ENCODE data around the gene SHC2.

The SHC2 gene

DNA sequence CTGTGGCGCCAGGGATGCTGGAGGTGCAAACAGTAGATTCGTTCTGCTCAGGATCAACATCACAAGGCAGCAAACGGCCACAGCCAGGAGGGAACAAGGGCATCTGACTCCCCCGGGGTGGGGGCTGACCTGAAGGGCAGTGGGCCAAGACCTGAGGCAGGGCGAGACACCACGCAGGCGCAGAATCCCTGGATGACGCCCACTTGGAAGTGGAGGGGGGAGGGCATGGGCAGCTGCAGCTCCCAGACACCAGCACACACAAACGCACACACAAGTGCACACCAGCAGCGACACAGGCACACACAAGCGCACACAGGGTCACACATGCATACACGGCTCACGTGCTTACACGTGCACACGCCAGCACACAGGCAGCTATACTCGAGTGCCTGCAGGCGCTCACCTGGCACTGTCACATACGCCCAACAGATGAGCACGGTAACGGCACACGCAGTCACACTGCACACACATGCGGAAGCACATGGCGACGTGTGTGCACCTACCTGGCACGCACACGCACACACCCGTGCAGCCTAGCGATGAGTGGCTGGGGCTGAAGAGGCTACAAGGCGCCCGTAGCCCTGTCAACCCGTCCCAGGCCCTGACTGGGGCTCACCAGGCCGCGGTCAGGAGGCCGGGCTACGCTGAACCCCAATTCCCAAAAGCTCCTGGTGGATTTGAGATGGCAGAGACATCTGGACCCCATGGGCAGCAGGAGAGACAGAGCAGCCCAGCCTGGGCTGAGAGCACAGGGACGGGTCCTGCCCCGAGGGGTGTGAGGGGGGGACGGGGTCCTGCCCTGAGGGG lies 57.4 kb downstream of the SHC2 start:
- TF ChIP-seq, protein P1, sequence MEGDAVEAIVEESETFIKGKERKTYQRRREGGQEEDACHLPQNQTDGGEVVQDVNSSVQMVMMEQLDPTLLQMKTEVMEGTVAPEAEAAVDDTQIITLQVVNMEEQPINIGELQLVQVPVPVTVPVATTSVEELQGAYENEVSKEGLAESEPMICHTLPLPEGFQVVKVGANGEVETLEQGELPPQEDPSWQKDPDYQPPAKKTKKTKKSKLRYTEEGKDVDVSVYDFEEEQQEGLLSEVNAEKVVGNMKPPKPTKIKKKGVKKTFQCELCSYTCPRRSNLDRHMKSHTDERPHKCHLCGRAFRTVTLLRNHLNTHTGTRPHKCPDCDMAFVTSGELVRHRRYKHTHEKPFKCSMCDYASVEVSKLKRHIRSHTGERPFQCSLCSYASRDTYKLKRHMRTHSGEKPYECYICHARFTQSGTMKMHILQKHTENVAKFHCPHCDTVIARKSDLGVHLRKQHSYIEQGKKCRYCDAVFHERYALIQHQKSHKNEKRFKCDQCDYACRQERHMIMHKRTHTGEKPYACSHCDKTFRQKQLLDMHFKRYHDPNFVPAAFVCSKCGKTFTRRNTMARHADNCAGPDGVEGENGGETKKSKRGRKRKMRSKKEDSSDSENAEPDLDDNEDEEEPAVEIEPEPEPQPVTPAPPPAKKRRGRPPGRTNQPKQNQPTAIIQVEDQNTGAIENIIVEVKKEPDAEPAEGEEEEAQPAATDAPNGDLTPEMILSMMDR (IDR thresholded peaks at IDR 0.05; ENCODE audit: low read depth, low read length): no peak
- no peak overlapping the region for H3K4me3 ChIP-seq (replicated peaks in 1 of 2; ENCODE audit: low read depth in 2 of 2, low read length in 2 of 2)
- DNase-seq (ENCODE audit: low read depth in 2 of 2): no peak

DNA sequence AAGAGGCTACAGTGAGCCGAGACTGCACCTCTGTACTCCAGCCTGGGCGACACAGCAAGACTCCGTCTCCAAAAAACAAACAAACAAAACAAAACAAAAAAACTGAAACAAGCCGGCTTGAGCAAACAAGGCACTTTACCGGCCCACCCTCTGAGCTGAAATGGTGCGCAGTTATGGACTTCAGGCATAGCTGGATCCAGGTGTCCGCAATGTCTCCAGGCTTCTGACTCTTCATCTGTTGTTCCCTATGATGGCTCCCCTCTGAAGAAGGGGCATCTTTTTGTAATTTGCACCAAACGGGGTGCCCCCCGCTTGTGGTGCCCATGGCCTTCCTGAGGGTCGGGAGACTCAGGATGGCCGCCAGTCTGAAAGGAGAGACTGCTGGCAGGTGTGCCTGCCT lies 58.0 kb downstream of the SHC2 start:
- no peak for DNase-seq (ENCODE audit: low read depth in 2 of 2)
- H3K4me3 ChIP-seq (replicated peaks in 1 of 2; ENCODE audit: low read depth in 2 of 2, low read length in 2 of 2): no peak overlapping the region
- TF ChIP-seq, protein P1 (IDR thresholded peaks at IDR 0.05; ENCODE audit: low read depth, low read length): no peak

DNA sequence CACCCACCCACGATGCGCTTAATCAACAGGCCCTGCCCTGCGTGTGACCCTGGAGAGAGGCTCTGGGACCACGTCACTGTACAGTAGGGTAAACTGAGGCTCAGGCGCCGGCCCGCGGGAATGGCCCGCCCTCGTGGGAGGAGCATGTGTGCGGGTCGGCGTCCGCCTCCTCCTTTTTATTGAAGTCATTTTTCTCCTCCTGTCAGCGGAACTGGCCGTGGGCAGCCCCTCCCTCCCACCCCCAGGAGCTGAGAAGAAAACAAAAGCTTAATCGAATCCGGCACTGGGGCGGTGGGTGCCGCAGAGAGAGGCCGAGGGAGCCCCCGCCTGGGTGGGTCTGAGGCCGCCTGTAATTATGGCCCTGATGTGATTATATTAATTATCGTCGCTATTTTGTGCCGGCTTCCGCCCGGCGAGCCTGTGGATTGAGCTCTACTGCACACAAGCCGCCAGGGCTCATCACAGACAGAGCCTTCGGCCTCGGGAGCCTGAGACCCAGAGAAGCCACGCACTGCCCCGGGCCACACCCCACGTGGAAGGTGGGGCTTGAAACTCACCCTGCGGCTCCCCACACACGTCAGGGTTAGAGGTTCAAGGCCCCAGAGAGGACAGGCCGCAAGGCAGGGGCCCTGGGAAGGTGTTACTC lies 58.8 kb downstream of the SHC2 start:
- no peak for DNase-seq (ENCODE audit: low read depth in 2 of 2)
- TF ChIP-seq, protein P1 (IDR thresholded peaks at IDR 0.05; ENCODE audit: low read depth, low read length): no peak
- no peak overlapping the region for H3K4me3 ChIP-seq (replicated peaks in 1 of 2; ENCODE audit: low read depth in 2 of 2, low read length in 2 of 2)

DNA sequence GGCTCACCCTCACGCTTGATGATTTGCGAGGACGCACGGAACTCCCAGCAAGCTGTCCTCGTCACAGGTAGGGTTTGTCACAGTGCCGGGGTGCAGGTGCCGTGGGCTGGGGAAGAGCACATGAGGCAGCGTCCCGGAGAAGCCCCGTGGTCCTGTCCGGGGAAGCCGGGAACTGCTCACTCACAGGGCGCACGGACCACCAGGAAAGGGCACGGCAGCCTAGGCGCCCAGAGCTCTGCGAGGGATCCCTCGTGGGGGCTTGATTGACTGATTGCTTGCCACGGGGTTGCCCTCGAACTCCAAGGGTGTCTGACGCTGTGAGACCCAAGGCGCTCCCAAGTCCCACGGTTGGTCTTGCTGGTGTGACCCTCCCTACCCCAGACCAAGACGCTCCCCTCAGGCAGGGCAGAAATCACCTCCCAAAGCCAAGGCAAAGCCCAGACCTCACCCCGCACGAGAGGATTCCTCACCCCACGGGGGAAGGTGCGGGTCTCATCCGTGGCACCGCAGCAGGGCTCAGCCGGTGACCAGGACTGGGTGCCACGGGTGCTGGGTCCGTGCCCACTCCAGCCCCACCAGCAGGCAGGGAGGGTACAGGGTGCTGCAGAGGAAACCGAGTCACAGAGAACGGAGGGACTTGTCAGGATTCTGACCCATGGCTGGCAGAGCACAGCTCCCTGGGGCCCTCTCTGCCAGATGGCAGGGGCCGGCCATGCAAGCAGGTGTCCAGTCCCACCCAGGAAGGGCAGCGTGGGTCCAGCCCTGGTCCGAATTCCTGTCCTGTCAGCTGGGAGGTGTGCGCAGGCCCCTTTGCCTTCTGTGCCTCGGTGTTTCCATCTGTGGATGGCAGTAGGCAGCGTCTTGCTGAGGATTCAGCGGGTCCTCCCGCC lies 59.6 kb downstream of the SHC2 start:
- TF ChIP-seq, protein P1 (IDR thresholded peaks at IDR 0.05; ENCODE audit: low read depth, low read length): no peak
- no peak for DNase-seq (ENCODE audit: low read depth in 2 of 2)
- no peak overlapping the region for H3K4me3 ChIP-seq (replicated peaks in 1 of 2; ENCODE audit: low read depth in 2 of 2, low read length in 2 of 2)

DNA sequence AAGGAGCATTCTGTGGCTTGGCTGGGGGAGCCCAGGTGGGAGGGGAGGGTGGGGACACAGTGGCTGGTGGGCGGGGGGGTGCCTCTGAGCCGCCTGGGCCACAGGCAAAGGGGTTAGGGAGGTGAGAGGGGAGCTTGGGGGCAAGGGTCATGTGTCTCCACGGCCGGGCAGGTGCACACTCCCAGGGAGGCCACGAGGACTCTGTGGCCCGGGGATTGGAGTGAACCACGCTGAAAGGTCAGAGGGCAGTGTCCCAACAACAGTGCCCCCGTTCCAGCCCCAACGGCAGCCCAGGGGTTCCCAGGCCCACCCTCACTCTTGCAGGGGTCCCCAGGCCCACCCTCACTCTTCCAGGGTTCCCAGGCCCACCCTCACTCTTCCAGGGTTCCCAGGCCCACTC lies 61.5 kb downstream of the SHC2 start:
- TF ChIP-seq, protein P1 (IDR thresholded peaks at IDR 0.05; ENCODE audit: low read depth, low read length): no peak

DNA sequence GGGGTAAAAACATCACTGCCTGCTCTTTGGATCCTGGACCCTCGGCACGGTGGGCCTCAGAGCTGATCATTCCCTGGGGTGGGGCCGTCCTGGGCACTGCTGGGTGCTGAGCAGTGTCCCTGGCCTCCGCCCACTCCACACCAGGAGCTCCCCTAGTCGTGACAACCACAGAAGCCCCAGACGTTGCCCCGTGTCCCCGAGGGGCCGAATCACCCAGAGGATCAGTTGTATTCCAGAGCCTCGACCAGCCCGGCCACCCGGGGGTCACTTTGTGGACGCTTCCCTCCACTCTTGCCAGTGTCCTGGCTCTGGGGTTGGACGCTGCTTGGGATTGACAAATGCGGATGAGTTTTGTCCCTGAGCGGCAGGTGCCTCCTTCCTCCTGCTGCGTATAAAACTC lies 62.1 kb downstream of the SHC2 start:
- TF ChIP-seq, protein P1 (IDR thresholded peaks at IDR 0.05; ENCODE audit: low read depth, low read length): no peak
- H3K4me3 ChIP-seq (replicated peaks in 1 of 2; ENCODE audit: low read depth in 2 of 2, low read length in 2 of 2): no peak overlapping the region
- DNase-seq (ENCODE audit: low read depth in 2 of 2): no peak

More for the DNA sequence above, 61.5 kb downstream of the SHC2 start:
- no peak for DNase-seq (ENCODE audit: low read depth in 2 of 2)
- no peak overlapping the region for H3K4me3 ChIP-seq (replicated peaks in 1 of 2; ENCODE audit: low read depth in 2 of 2, low read length in 2 of 2)

Data from cardiac fibroblast (primary cell).